ENCODE measurements around the gene RUNX2.

Gene RUNX2

GRCh38 chr6:45421709-45422502 lies 93.8 kb downstream of the RUNX2 start:
- peak; percentile 95 for DNase-seq (ENCODE audit: low read depth)
- H3K4me3 ChIP-seq (ENCODE audit: low read depth, low read length): peak overlapping the region; percentile 80
- TF ChIP-seq CTCF (IDR thresholded peaks at IDR 0.05; ENCODE audit: low read depth, low read length) (peak; percentile 23), POLR2A (IDR thresholded peaks at IDR 0.05; ENCODE audit: extremely low read depth, insufficient read length) (peak; percentile 30), MYC (IDR thresholded peaks at IDR 0.05; ENCODE audit: low read depth, low read length) (peak; percentile 32), MAX (IDR thresholded peaks at IDR 0.05; ENCODE audit: low read depth, low read length) (no peak)

- peak; percentile 77 for DNase-seq (ENCODE audit: low read depth)
- TF ChIP-seq MYC (IDR thresholded peaks at IDR 0.05; ENCODE audit: low read depth, low read length) (no peak), CTCF (IDR thresholded peaks at IDR 0.05; ENCODE audit: low read depth, low read length) (no peak), MAX (IDR thresholded peaks at IDR 0.05; ENCODE audit: low read depth, low read length) (no peak), POLR2A (IDR thresholded peaks at IDR 0.05; ENCODE audit: extremely low read depth, insufficient read length) (no peak)
- peak overlapping the region; percentile 80 for H3K4me3 ChIP-seq (ENCODE audit: low read depth, low read length)
Observed at GRCh38 chr6:45422503-45423110, 94.5 kb downstream of the RUNX2 start.

GRCh38 chr6:45423111-45423823 lies 95.1 kb downstream of the RUNX2 start:
- TF ChIP-seq POLR2A (IDR thresholded peaks at IDR 0.05; ENCODE audit: extremely low read depth, insufficient read length) (peak; percentile 16), MYC (IDR thresholded peaks at IDR 0.05; ENCODE audit: low read depth, low read length) (no peak)
- DNase-seq (ENCODE audit: low read depth): peak; percentile 88
- peak overlapping the region; percentile 80 for H3K4me3 ChIP-seq (ENCODE audit: low read depth, low read length)

GRCh38 chr6:45423824-45424450 lies 95.8 kb downstream of the RUNX2 start:
- DNase-seq (ENCODE audit: low read depth): peak; percentile 78
- TF ChIP-seq CTCF (IDR thresholded peaks at IDR 0.05; ENCODE audit: low read depth, low read length) (no peak), POLR2A (IDR thresholded peaks at IDR 0.05; ENCODE audit: extremely low read depth, insufficient read length) (peak; percentile 32)
- H3K4me3 ChIP-seq (ENCODE audit: low read depth, low read length): peak overlapping the region; percentile 80

- DNase-seq (ENCODE audit: low read depth): peak; percentile 86
- TF ChIP-seq MYC (IDR thresholded peaks at IDR 0.05; ENCODE audit: low read depth, low read length) (peak; percentile 49; the same call in 1 of the 2 replicates), MAX (IDR thresholded peaks at IDR 0.05; ENCODE audit: low read depth, low read length) (0 out of 2 replicates have a peak, but pooled peaks have one; percentile 26), CTCF (IDR thresholded peaks at IDR 0.05; ENCODE audit: low read depth, low read length) (no peak), POLR2A (IDR thresholded peaks at IDR 0.05; ENCODE audit: extremely low read depth, insufficient read length) (peak; percentile 12)
- peak overlapping the region; percentile 80 for H3K4me3 ChIP-seq (ENCODE audit: low read depth, low read length)
Observed at GRCh38 chr6:45424451-45424861, 96.3 kb downstream of the RUNX2 start.

GRCh38 chr6:45426251-45426650 lies 98.1 kb downstream of the RUNX2 start:
- peak; percentile 40 for DNase-seq (ENCODE audit: low read depth)
- peak overlapping the region; percentile 80 for H3K4me3 ChIP-seq (ENCODE audit: low read depth, low read length)
- TF ChIP-seq POLR2A (IDR thresholded peaks at IDR 0.05; ENCODE audit: extremely low read depth, insufficient read length) (no peak), MYC (IDR thresholded peaks at IDR 0.05; ENCODE audit: low read depth, low read length) (no peak), CTCF (IDR thresholded peaks at IDR 0.05; ENCODE audit: low read depth, low read length) (no peak), MAX (IDR thresholded peaks at IDR 0.05; ENCODE audit: low read depth, low read length) (no peak)

All from NB4 (cell line).